Keratinocyte (primary cell): ENCODE results near the gene SENP8. TPM values are rescaled to one million over a fixed set of nuclear protein-coding genes. Genes with fewer than 3 reads are reported as not detected.

ENCODE experiments used
- DNase-seq: peaks from one replicate; pipeline ENCODE4 v3.0.0-alpha.2; 2011; ENCODE audit warnings: low read depth, missing footprints, low spot score
- FAIRE-seq: peaks from 2 replicates; lab custom pipeline; 2011; peaks lifted over from hg19 to GRCh38; lab: Jason Lieb, UNC
- H2AFZ ChIP-seq: 2 replicates; pipeline ENCODE4 v1.6.0; 2012; ENCODE audit warnings: low read length, control low read depth, inconsistent platforms; ENCODE audit not compliant: control insufficient read depth
- H3K27ac ChIP-seq: 2 replicates; pipeline ENCODE4 v1.5.1; 2011; ENCODE audit warnings: low read length; ENCODE audit not compliant: control insufficient read depth, insufficient read depth
- H3K27me3 ChIP-seq: 3 replicates; pipeline ENCODE4 v1.6.0; 2011; ENCODE audit warnings: low read length; ENCODE audit not compliant: control insufficient read depth, insufficient read depth; ENCODE audit errors: extremely low read depth
- H3K36me3 ChIP-seq, 2 experiments: 2 replicates in 1 of 2; 3 replicates in 1 of 2; pipeline ENCODE4 v1.5.1; 2011; ENCODE audit warnings: low read length in 2 of 2, mild to moderate bottlenecking in 1 of 2; ENCODE audit not compliant: control insufficient read depth in 2 of 2, insufficient read depth in 2 of 2; ENCODE audit errors: extremely low read depth in 1 of 2
- H3K4me1 ChIP-seq: 3 replicates; pipeline ENCODE4 v1.5.1; 2011; ENCODE audit warnings: low read length; ENCODE audit not compliant: control insufficient read depth, insufficient read depth; ENCODE audit errors: extremely low read depth
- H3K4me2 ChIP-seq: 3 replicates; pipeline ENCODE4 v1.6.0; 2011; ENCODE audit warnings: low read depth, low read length; ENCODE audit not compliant: control insufficient read depth, insufficient read depth; ENCODE audit errors: extremely low read depth
- H3K4me3 ChIP-seq, 3 experiments: fragments of 200-600 bp in 1 of 3; sonication (generic) in 1 of 3; 2 replicates in 2 of 3; 3 replicates in 1 of 3; pipeline ENCODE4 v1.5.1; 2011 to 2016; ENCODE audit warnings: low read length in 3 of 3, mild to moderate bottlenecking in 3 of 3, control low read depth in 2 of 3, inconsistent platforms in 1 of 3, low read depth in 1 of 3, mixed read lengths in 1 of 3, mixed run types in 1 of 3, moderate library complexity in 1 of 3; ENCODE audit not compliant: control insufficient read depth in 2 of 3, insufficient read depth in 2 of 3; ENCODE audit errors: extremely low read depth in 1 of 3
- H3K79me2 ChIP-seq: 2 replicates; pipeline ENCODE4 v1.6.0; 2012; ENCODE audit warnings: low read length; ENCODE audit not compliant: control insufficient read depth, insufficient read depth
- H3K9ac ChIP-seq: 3 replicates; pipeline ENCODE4 v1.6.0; 2011; ENCODE audit warnings: low read length; ENCODE audit not compliant: control insufficient read depth, insufficient read depth; ENCODE audit errors: extremely low read depth
- H3K9me1 ChIP-seq: 3 replicates; pipeline ENCODE4 v1.6.0; 2011; ENCODE audit warnings: low read length; ENCODE audit not compliant: control insufficient read depth, insufficient read depth; ENCODE audit errors: extremely low read depth
- H3K9me3 ChIP-seq: 2 replicates; pipeline ENCODE4 v1.5.1; 2012; ENCODE audit warnings: low read depth, low read length; ENCODE audit not compliant: control insufficient read depth
- H4K20me1 ChIP-seq: 3 replicates; pipeline ENCODE4 v1.6.0; 2011; ENCODE audit warnings: low read length; ENCODE audit not compliant: control insufficient read depth, insufficient read depth; ENCODE audit errors: extremely low read depth
- EZH2 ChIP-seq: IDR thresholded peaks from one replicate; pipeline ENCODE4 v1.6.1; 2012; ENCODE audit warnings: inconsistent platforms, mild to moderate bottlenecking, low read length, moderate library complexity
- dilution Hi-C: fragments of 300-500 bp; cut with MboI; formaldehyde crosslinking; loops from one replicate; pipeline ENCODE4 v1.7.0; 2020; ENCODE audit warnings: low sequenced_read_pairs; ENCODE audit not compliant: extremely low pct_ligation_motif_present
- polyA plus RNA-seq, 5 experiments: library from polyadenylated mRNA; depleted of rRNA in 3 of 5; stranded (reverse) in 3 of 5; stranded (forward) in 1 of 5; unstranded in 1 of 5; fragments of >200 nt; gene quantifications; 1 replicate in 1 of 5; 2 replicates in 3 of 5; 3 replicates in 1 of 5; pipeline versions ENCODE4 v1.2.1 to v1.2.3, GENCODE V29; 2011 to 2012; ENCODE audit warnings: missing spikeins in 2 of 5, low read depth in 1 of 5, low replicate concordance in 1 of 5
- TF ChIP-seq, protein P1 (sequence below), 3 experiments: IDR thresholded peaks in 1 of 3; conservative IDR thresholded peaks in 1 of 3; optimal IDR thresholded peaks in 1 of 3; 2 replicates in 2 of 3; 3 replicates in 1 of 3; pipeline versions ENCODE3 to v1.5.1; 2011; ENCODE audit warnings: low read length in 3 of 3, mild to moderate bottlenecking in 3 of 3, moderate library complexity in 2 of 3, control low read depth in 1 of 3, inconsistent platforms in 1 of 3; ENCODE audit not compliant: insufficient read depth in 2 of 3; ENCODE audit errors: extremely low read depth in 1 of 3

SENP8 gene
- polyA plus RNA-seq, 1 donor (not counting 4 experiments of a cell fraction or from before 2014, with no cell fraction given), result 6.0 TPM

DNA sequence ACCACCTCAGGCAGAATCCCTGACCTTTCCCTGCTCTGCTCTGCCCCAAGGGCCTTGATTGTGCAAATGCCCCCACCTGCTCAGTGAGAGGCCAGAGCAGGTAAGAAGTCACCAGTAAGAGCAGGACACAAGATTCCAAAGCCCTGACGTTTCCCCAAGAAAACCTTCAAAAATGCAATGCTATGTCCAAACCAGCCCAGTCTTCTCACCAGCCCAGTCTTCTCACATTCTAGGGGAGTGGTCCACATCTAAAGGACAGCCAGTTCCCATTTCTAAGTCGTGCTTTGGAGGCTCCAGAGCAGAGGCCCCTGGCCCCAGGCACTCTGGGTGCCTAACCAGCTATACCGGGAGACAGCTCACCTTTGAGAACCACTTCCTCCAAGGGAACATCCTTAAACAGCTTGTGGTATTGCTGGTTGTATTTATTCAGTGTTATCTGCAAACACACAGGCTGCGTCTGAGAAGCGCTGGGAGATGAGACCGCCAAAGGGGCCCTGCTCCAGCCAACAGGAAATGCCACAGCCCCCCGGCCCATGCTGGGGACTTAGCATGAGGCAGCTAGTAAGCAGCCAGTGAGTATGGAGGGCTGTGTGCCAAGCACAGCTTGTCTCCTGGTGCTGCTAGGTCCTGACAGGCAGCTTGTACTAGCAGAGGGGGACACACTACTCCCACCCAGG is 50.1 kb downstream of the SENP8 start:
- no peak overlapping the region for H3K27ac ChIP-seq
- H3K9ac ChIP-seq, result no peak overlapping the region
- peak overlapping the region; percentile 30 for H3K4me2 ChIP-seq
- peaks cover 6% of the 10 kb centered on the region for H3K4me1 ChIP-seq
- H4K20me1 ChIP-seq, result peaks cover 3% of the 10 kb centered on the region
- H3K79me2 ChIP-seq, result no peaks in the 10 kb centered on the region
- H3K27me3 ChIP-seq, result no peaks in the 10 kb centered on the region
- TF ChIP-seq, protein P1, sequence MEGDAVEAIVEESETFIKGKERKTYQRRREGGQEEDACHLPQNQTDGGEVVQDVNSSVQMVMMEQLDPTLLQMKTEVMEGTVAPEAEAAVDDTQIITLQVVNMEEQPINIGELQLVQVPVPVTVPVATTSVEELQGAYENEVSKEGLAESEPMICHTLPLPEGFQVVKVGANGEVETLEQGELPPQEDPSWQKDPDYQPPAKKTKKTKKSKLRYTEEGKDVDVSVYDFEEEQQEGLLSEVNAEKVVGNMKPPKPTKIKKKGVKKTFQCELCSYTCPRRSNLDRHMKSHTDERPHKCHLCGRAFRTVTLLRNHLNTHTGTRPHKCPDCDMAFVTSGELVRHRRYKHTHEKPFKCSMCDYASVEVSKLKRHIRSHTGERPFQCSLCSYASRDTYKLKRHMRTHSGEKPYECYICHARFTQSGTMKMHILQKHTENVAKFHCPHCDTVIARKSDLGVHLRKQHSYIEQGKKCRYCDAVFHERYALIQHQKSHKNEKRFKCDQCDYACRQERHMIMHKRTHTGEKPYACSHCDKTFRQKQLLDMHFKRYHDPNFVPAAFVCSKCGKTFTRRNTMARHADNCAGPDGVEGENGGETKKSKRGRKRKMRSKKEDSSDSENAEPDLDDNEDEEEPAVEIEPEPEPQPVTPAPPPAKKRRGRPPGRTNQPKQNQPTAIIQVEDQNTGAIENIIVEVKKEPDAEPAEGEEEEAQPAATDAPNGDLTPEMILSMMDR (optimal IDR thresholded peaks at IDR 0.05 in 1 of 3, IDR thresholded peaks at IDR 0.05 in 1 of 3, conservative IDR thresholded peaks at IDR 0.05 in 1 of 3; ENCODE audit: extremely low read depth in 1 of 3, insufficient read depth in 2 of 3, low read length in 3 of 3), result no peak
- no peak for TF ChIP-seq EZH2
- H3K4me3 ChIP-seq, result no peak overlapping the region
- H3K9me1 ChIP-seq, result no peaks in the 10 kb centered on the region
- DNase-seq (no peak), FAIRE-seq (no peak)
- H2AFZ ChIP-seq, result no peak overlapping the region
- dilution Hi-C loops, result no loop called here
- H3K36me3 ChIP-seq, result peaks cover 0 to 3% of the 10 kb centered on the region in 2 experiments
- H3K9me3 ChIP-seq, result no peaks in the 10 kb centered on the region

DNA sequence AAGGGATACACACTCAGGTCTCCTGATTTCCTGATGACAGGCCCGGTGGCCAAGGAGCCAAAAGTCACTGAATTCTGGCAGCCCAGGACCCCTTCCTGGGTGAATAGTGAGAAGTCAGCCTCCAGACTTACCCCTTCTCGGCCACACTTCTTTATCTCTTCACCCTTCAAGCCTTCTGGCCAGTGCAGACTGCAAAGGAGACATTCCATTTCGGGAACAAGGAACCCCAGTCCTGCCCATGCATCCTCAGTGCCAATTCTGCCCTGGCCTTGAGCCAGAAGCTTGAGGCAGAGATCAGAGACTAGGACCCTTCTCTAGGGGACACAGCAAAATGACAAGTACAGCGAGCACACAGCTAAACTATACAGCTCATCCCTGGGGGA is 50.6 kb downstream of the SENP8 start:
- no peak overlapping the region for H3K4me3 ChIP-seq
- no peaks in the 10 kb centered on the region for H3K9me1 ChIP-seq
- peaks cover 6% of the 10 kb centered on the region for H3K4me1 ChIP-seq
- H2AFZ ChIP-seq, result no peak overlapping the region
- H3K4me2 ChIP-seq, result no peak overlapping the region
- no peaks in the 10 kb centered on the region for H3K27me3 ChIP-seq
- peaks cover 3% of the 10 kb centered on the region for H4K20me1 ChIP-seq
- dilution Hi-C loops, result no loop called here
- H3K27ac ChIP-seq, result no peak overlapping the region
- no peak overlapping the region for H3K9ac ChIP-seq
- peaks cover 0 to 3% of the 10 kb centered on the region in 2 experiments for H3K36me3 ChIP-seq
- FAIRE-seq (no peak), DNase-seq (no peak)
- no peaks in the 10 kb centered on the region for H3K9me3 ChIP-seq
- no peak for TF ChIP-seq EZH2
- TF ChIP-seq, protein P1 (optimal IDR thresholded peaks at IDR 0.05 in 1 of 3, IDR thresholded peaks at IDR 0.05 in 1 of 3, conservative IDR thresholded peaks at IDR 0.05 in 1 of 3; ENCODE audit: extremely low read depth in 1 of 3, insufficient read depth in 2 of 3, low read length in 3 of 3), result no peak
- no peaks in the 10 kb centered on the region for H3K79me2 ChIP-seq
